ENCODE measurements around the gene AKIP1.
"Not testable (repeated sequence)": the region's sequence is repeated elsewhere in the genome, so short reads cannot be mapped to it uniquely, and the experiment has no call there.

AKIP1 gene

GRCh38 chr11:8911029-8911823, at the start of gene AKIP1:
Gene AKIP1 (plus strand): TSS chr11:8911189. CDS start chr11:8911450, 261 bp downstream.
- peak; percentile 90 for DNase-seq

GRCh38 chr11:8863838-8864237, 47.2 kb upstream of the AKIP1 start:
- DNase-seq, result no peak

GRCh38 chr11:8865304-8865703, 45.7 kb upstream of the AKIP1 start:
- DNase-seq, result no peak

GRCh38 chr11:8867035-8867434, 44.0 kb upstream of the AKIP1 start:
- no peak for DNase-seq

GRCh38 chr11:8867931-8868631, 42.9 kb upstream of the AKIP1 start:
- peak; percentile 56 for DNase-seq

- peak; percentile 18 for DNase-seq
Measured at GRCh38 chr11:8870411-8871170, 40.4 kb upstream of the AKIP1 start.

GRCh38 chr11:8871171-8871775, 39.7 kb upstream of the AKIP1 start:
- DNase-seq, result no peak

- DNase-seq, result no peak
Measured at GRCh38 chr11:8871962-8872361, 39.0 kb upstream of the AKIP1 start.

GRCh38 chr11:8873741-8874405, 37.1 kb upstream of the AKIP1 start:
- peak; percentile 62 for DNase-seq

GRCh38 chr11:8878771-8879170, 32.2 kb upstream of the AKIP1 start:
- DNase-seq, result no peak

GRCh38 chr11:8881585-8881984, 29.4 kb upstream of the AKIP1 start:
- peak; percentile 38 for DNase-seq

GRCh38 chr11:8886322-8886721, 24.7 kb upstream of the AKIP1 start:
- DNase-seq, result no peak

GRCh38 chr11:8891185-8891584, 19.8 kb upstream of the AKIP1 start:
- DNase-seq, result not testable (repeated sequence)

GRCh38 chr11:8899119-8899753, 11.8 kb upstream of the AKIP1 start:
- no peak for DNase-seq

GRCh38 chr11:8905528-8906165, 5.3 kb upstream of the AKIP1 start:
- DNase-seq, result no peak

- no peak for DNase-seq
Measured at GRCh38 chr11:8907116-8907515, 3.9 kb upstream of the AKIP1 start.

GRCh38 chr11:8908099-8908498, 2.9 kb upstream of the AKIP1 start:
- DNase-seq, result peak; percentile 1

- no peak for DNase-seq
Measured at GRCh38 chr11:8910649-8911026, 351 bp upstream of the AKIP1 start.

- DNase-seq, result peak; percentile 77
Measured at GRCh38 chr11:8913961-8914660, 3.1 kb downstream of the AKIP1 start.

- no peak for DNase-seq
Measured at GRCh38 chr11:8914661-8915018, 3.7 kb downstream of the AKIP1 start.

All from MV-4-11 (cell line).